Suprapubic skin (tissue), 4 donors: ENCODE data around the gene SLC29A1.

Experiments used
- CTCF ChIP-seq, 2 donors: fragments of 200-600 bp in 1 of 2; fragments of 450-650 bp in 1 of 2; sonication (generic) in 1 of 2; IDR thresholded peaks; one replicate each; pipeline ENCODE4 v1.5.1; 2016 to 2019; ENCODE audit warnings: antibody characterized with exemption in 2 of 2, mild to moderate bottlenecking in 1 of 2, moderate library complexity in 1 of 2
- EP300 ChIP-seq: sonication (generic); formaldehyde crosslinking; IDR thresholded peaks from one replicate; pipeline ENCODE4 v1.6.1; 2017; ENCODE audit warnings: antibody characterized with exemption
- POLR2A ChIP-seq, 2 donors: fragments of 450-650 bp; IDR thresholded peaks; one replicate each; pipeline ENCODE4 v1.6.1; 2017; ENCODE audit warnings: antibody characterized with exemption in 2 of 2, mild to moderate bottlenecking in 2 of 2, moderate library complexity in 2 of 2
- POLR2AphosphoS5 ChIP-seq, 3 donors: sonication (generic); formaldehyde crosslinking; IDR thresholded peaks; one replicate each; pipeline ENCODE4 v1.6.1; 2017; ENCODE audit warnings: antibody characterized with exemption in 3 of 3

DNA sequence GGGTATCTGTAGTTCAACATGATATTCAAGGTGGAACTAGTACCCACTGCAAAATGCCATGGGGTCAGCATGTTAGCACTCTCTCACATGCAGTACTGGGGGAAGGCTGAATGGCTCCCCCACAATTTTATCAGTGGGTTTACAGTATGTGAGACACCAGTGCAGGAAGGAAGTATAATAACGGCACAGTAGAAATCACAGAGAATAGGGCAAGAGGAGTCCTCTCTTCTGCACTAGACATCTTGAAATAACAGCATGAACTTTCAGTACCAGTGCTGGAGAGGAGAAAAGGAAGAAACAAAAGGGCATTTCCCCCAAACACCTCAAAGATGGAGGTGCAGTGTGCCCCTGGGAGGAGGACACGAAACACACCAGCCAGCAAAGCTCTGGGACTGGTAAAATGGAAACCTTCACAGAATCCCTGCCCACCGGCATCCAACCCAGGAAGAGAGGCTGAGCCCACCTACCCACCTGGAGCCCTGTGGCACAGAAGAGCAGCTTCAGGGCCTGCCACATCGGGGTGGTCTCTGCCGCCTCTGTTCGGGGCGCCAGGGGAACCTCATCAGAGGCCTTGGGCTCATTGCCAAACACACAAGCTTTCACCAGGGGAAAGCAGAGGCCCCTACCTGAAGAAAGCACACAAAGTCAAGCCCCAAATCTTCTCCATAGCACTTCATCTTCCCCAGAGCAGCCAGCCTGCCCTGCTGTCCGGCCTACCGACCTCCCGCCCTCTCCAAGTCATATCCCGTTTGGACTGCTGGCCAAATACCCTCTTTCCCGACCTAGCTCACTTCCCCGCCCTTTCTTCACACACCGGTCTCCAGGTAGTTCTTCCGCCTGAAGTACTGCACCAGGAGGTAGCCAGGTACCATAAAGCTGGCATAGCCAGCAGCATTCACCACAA, 32.7 kb downstream of the SLC29A1 start:
- TF ChIP-seq CTCF (IDR thresholded peaks at IDR 0.05) (no peak), POLR2A (IDR thresholded peaks at IDR 0.05) (no peak), POLR2AphosphoS5 (IDR thresholded peaks at IDR 0.05) (no peak), EP300 (no peak)
